Sigmoid colon (tissue), 7 donors: ENCODE measurements around the gene GJC2. TPM values are rescaled to one million over a fixed set of nuclear protein-coding genes. Genes with fewer than 3 reads are reported as not detected.
A peak's percentile ranks its signal among the peaks of the same experiment; 100 is the strongest.

ENCODE experiments used
- DNase-seq: peaks from one replicate; pipeline ENCODE4 v3.0.0-alpha.2; 2019
- H3K27ac ChIP-seq, 4 donors: fragments of 200-600 bp; sonication (generic); one replicate each; pipeline ENCODE4 v1.5.1; 2016 to 2019; ENCODE audit warnings: mild to moderate bottlenecking in 1 of 4
- H3K27me3 ChIP-seq, 3 donors: fragments of 200-600 bp; sonication (generic); one replicate each; pipeline ENCODE4 v1.5.1; 2019; ENCODE audit warnings: mild to moderate bottlenecking in 1 of 3
- H3K36me3 ChIP-seq, 4 donors: fragments of 200-600 bp; sonication (generic); one replicate each; pipeline ENCODE4 v1.5.1; 2016 to 2019
- H3K4me1 ChIP-seq, 4 donors: fragments of 200-600 bp; sonication (generic); one replicate each; pipeline ENCODE4 v1.5.1; 2017 to 2019
- H3K4me3 ChIP-seq, 4 donors: fragments of 200-600 bp; sonication (generic); one replicate each; pipeline ENCODE4 v1.5.1; 2017 to 2019; ENCODE audit warnings: mild to moderate bottlenecking in 2 of 4, moderate library complexity in 1 of 4
- H3K9me3 ChIP-seq, 4 donors: fragments of 200-600 bp in 3 of 4; sonication (generic) in 3 of 4; one replicate each; pipeline versions ENCODE4 v1.5.1 to v1.6.1; 2013 to 2019
- EP300 ChIP-seq, 4 donors: sonication (generic); formaldehyde crosslinking; IDR thresholded peaks; one replicate each; pipeline ENCODE4 v1.6.1; 2017; ENCODE audit warnings: antibody characterized with exemption in 4 of 4
- POLR2A ChIP-seq, 2 donors: fragments of 450-650 bp; IDR thresholded peaks; one replicate each; pipeline ENCODE4 v1.6.1; 2016; ENCODE audit warnings: antibody characterized with exemption in 2 of 2, mild to moderate bottlenecking in 2 of 2, moderate library complexity in 2 of 2
- POLR2AphosphoS5 ChIP-seq, 4 donors: sonication (generic); formaldehyde crosslinking; IDR thresholded peaks; one replicate each; pipeline ENCODE4 v1.6.1; 2017; ENCODE audit warnings: antibody characterized with exemption in 4 of 4
- WGBS, 2 donors: extraction: QIAGEN DNeasy Blood & Tissue Kit; methylation state at CpG; one replicate each; pipeline ENCODE4 v1.1.7; 2013; 5-methylcytosine and 5-hydroxymethylcytosine counted together
- intact Hi-C: fragments of 100-400 bp; cut with DNase I; formaldehyde crosslinking; loops from one replicate; pipeline ENCODE4 v1.15.1; 2023
- polyA plus RNA-seq, 3 donors: library from polyadenylated mRNA; stranded (reverse); fragments of 200-250 nt; gene quantifications; one replicate each; pipeline ENCODE4 v1.2.3, GENCODE V29; 2013
- total RNA-seq, 4 donors: library from RNA; depleted of rRNA; stranded (reverse); fragments of >200 nt; gene quantifications; one replicate each; pipeline ENCODE4 v1.1.0, GENCODE V29; 2016
- TF ChIP-seq, protein P1 (sequence below), 4 experiments: fragments of 450-650 bp in 3 of 4; fragments of 200-600 bp in 1 of 4; IDR thresholded peaks; one replicate each; pipeline ENCODE4 v1.5.1; 2016 to 2019; ENCODE audit warnings: antibody characterized with exemption in 4 of 4, mild to moderate bottlenecking in 3 of 4, moderate library complexity in 2 of 4
- donor health status: healthy with polysubstance abuse.
- donor health status: Bipolar disorder and iron deficiency.
- donor health status: healthy.

Gene GJC2
- total and polyA plus RNA-seq, 7 donors, result 0.60 to 6.4 (median 4.3) TPM; not detected in 1

DNA sequence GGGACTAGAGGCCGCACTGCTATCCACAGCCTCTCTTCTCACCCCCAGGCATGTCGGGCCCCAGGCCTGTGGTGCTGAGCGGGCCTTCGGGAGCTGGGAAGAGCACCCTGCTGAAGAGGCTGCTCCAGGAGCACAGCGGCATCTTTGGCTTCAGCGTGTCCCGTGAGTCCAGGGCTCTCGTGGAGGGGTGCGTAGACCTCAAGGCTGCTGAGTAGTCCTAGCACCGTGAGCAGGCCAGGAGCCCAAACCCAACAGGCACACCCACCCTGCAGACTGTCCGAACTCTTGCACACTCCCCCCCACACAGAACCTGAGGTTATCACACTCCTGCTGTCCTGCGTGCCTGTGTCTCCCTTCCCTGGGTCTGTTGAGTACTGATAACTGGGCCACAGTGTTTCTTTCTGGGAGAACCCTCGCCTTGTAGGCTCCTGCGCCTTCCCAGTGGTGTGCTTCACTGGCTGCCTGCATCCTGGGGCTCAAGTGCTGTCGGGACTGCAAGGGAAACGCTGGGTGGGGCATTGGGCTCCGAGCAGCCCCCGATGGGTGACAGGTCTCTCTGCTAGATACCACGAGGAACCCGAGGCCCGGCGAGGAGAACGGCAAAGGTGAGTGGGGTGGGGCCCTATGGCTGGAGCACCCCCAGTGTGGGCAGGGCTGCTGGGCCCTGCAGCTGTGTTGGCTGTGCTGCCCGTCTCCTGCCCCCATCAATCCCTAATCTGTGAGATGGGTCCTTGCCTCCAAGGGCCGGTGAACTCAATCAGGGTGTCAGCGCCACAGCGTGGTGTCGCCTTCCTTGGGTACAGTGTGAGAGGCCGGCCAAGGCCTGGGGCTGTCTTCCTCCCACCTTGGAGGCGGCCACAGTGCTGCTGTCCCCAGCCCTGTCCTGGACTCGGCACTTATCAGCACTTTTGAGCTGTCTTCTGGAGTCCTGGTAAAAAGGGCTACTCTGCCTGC, 4.0 kb upstream of the GJC2 start:
- Histone ChIP-seq H3K27ac (no peak overlapping the region), H3K36me3 (peaks cover 0 to 37% (median 13%) of the 10 kb centered on the region in 4 donors), H3K9me3 (no peaks in the 10 kb centered on the region), H3K4me3 (no peak overlapping the region), H3K4me1 (peaks cover 0 to 65% (median 57%) of the 10 kb centered on the region in 4 donors), H3K27me3 (no peaks in the 10 kb centered on the region)
- no peak for DNase-seq
- TF ChIP-seq POLR2AphosphoS5 (IDR thresholded peaks at IDR 0.05) (no peak), EP300 (IDR thresholded peaks at IDR 0.05) (no peak), POLR2A (IDR thresholded peaks at IDR 0.05) (no peak)
- TF ChIP-seq, protein P1, sequence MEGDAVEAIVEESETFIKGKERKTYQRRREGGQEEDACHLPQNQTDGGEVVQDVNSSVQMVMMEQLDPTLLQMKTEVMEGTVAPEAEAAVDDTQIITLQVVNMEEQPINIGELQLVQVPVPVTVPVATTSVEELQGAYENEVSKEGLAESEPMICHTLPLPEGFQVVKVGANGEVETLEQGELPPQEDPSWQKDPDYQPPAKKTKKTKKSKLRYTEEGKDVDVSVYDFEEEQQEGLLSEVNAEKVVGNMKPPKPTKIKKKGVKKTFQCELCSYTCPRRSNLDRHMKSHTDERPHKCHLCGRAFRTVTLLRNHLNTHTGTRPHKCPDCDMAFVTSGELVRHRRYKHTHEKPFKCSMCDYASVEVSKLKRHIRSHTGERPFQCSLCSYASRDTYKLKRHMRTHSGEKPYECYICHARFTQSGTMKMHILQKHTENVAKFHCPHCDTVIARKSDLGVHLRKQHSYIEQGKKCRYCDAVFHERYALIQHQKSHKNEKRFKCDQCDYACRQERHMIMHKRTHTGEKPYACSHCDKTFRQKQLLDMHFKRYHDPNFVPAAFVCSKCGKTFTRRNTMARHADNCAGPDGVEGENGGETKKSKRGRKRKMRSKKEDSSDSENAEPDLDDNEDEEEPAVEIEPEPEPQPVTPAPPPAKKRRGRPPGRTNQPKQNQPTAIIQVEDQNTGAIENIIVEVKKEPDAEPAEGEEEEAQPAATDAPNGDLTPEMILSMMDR (IDR thresholded peaks at IDR 0.05), result no peak
- WGBS, 2 donors, result 94% methylated on average over 31 of the region's 31 CpGs
- intact Hi-C loops, result no loop called here

DNA sequence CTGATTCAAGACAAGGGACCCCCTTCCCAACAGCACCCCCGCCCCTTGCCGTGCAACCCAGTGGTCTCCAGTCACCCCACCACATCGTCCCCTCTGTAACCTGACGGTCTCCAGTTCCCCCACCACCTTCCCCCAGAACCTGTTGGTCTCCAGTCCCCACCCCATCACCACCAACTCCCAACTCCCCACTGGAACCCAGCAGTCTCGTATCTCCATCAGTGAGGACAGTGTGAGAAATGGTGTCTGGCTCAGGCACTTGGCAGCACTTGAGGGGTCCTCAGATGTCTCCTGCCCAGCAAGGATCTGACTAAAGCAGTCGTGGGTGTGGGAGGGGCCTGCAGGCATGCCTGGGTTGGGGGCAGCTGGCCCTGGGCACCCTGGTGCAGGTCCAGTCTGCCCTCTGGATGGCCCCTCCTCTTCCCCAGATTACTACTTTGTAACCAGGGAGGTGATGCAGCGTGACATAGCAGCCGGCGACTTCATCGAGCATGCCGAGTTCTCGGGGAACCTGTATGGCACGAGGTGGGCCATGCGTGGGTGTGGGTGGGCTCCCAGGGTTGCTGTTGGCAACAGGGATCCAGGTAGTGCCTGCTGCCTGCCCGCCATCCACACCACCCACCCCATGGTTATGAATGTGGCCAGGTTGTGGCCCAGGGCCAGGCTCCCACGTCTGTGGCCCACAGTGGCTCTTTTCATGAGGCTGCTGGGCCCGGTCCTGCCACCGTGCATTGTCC, 3.1 kb upstream of the GJC2 start:
- Histone ChIP-seq H3K27ac (no peak overlapping the region), H3K36me3 (peaks cover 0 to 37% (median 13%) of the 10 kb centered on the region in 4 donors), H3K4me1 (peaks cover 0 to 65% (median 57%) of the 10 kb centered on the region in 4 donors), H3K4me3 (no peak overlapping the region), H3K9me3 (no peaks in the 10 kb centered on the region), H3K27me3 (no peaks in the 10 kb centered on the region)
- WGBS, 2 donors, result 93 to 94% methylated on average over 18 of the region's 18 CpGs
- no peak for TF ChIP-seq EP300 (IDR thresholded peaks at IDR 0.05)
- no peak for TF ChIP-seq POLR2AphosphoS5 (IDR thresholded peaks at IDR 0.05)
- TF ChIP-seq, protein P1 (IDR thresholded peaks at IDR 0.05), result no peak
- intact Hi-C loops, result no loop called here
- no peak for DNase-seq

DNA sequence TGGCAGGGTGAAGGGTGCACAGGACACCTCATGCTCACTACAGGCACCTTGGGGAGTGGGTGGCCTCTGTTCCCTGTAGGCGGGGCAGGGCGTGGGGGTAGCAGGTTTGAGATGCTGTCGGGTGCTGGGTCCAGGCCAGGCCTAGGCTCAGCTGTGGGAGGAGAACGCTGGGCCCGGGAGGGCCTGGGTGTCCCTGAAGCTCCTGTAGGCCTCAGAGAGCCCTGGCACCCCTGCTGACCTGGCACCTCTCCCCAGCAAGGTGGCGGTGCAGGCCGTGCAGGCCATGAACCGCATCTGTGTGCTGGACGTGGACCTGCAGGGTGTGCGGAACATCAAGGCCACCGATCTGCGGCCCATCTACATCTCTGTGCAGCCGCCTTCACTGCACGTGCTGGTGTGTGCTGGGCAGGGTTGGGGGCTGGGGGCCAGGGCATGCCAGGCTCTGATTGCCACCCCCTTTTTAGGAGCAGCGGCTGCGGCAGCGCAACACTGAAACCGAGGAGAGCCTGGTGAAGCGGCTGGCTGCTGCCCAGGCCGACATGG, 2.5 kb upstream of the GJC2 start:
- no peak overlapping the region for H3K4me3 ChIP-seq
- TF ChIP-seq, protein P1 (IDR thresholded peaks at IDR 0.05), result no peak
- TF ChIP-seq EP300 (IDR thresholded peaks at IDR 0.05) (no peak), POLR2A (IDR thresholded peaks at IDR 0.05) (no peak), POLR2AphosphoS5 (IDR thresholded peaks at IDR 0.05) (no peak)
- H3K27me3 ChIP-seq, result no peaks in the 10 kb centered on the region
- no peak overlapping the region for H3K27ac ChIP-seq
- no peak for DNase-seq
- 94 to 96% methylated on average over 20 of the region's 20 CpGs for WGBS, 2 donors
- H3K4me1 ChIP-seq, result peaks cover 0 to 65% (median 57%) of the 10 kb centered on the region in 4 donors
- H3K9me3 ChIP-seq, result no peaks in the 10 kb centered on the region
- H3K36me3 ChIP-seq, result peaks cover 0 to 37% (median 13%) of the 10 kb centered on the region in 4 donors
- intact Hi-C loops, result no loop called here

DNA sequence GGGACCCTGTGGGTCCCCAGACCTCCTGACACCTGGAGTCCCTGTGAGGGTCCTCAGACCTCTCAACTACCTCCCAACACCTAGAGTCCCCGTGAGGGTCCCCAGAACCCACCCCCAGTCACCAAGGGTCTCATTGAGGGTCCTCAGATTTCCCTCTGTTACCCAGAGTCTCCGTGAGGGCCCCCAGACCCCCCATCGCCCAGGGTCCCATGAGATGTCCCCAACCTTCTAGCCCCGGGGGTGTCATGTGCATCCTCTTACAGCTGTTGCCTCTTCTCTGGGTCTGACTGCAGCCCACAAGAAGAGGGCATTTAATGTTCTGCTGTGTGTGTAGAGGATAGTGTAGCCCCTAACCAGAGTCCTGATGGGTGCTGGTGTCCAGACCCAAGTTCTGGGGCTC, 2.0 kb upstream of the GJC2 start:
- H3K27me3 ChIP-seq, result no peaks in the 10 kb centered on the region
- no peaks in the 10 kb centered on the region for H3K9me3 ChIP-seq
- intact Hi-C loops, result no loop called here
- H3K4me1 ChIP-seq, result peaks cover 0 to 64% (median 53%) of the 10 kb centered on the region in 4 donors
- no peak for DNase-seq
- 92% methylated on average over 4 of the region's 4 CpGs for WGBS, 2 donors
- peak overlapping the region; percentile 85 to 93 (median 91) for H3K27ac ChIP-seq
- H3K4me3 ChIP-seq, result no peak overlapping the region
- peaks cover 0 to 37% (median 13%) of the 10 kb centered on the region in 4 donors for H3K36me3 ChIP-seq
- TF ChIP-seq, protein P1 (IDR thresholded peaks at IDR 0.05), result no peak
- no peak for TF ChIP-seq EP300 (IDR thresholded peaks at IDR 0.05)
- no peak for TF ChIP-seq POLR2A (IDR thresholded peaks at IDR 0.05)
- TF ChIP-seq POLR2AphosphoS5 (IDR thresholded peaks at IDR 0.05), result no peak
